Karpas-422 (cell line): Measurements from ENCODE around the gene KDM6B. TPM values are rescaled to one million over a fixed set of nuclear protein-coding genes. Genes with fewer than 3 reads are reported as not detected.

Source experiments
- DNase-seq: peaks from one replicate; pipeline ENCODE4 v3.0.0-alpha.2; 2015
- H2AFZ ChIP-seq: fragments of 200-600 bp; sonication (generic); 2 replicates; pipeline ENCODE4 v1.6.1; 2014; ENCODE audit warnings: antibody characterized with exemption, low read length, mixed read lengths
- H3K27ac ChIP-seq: fragments of 200-600 bp; sonication (generic); 2 replicates; pipeline ENCODE4 v1.5.1; 2014; ENCODE audit warnings: mild to moderate bottlenecking, low read length, moderate library complexity
- H3K27me3 ChIP-seq: fragments of 200-600 bp; sonication (generic); 2 replicates; pipeline ENCODE4 v1.6.1; 2014; ENCODE audit warnings: low read length, mixed read lengths
- H3K36me3 ChIP-seq: fragments of 200-600 bp; sonication (generic); 2 replicates; pipeline ENCODE4 v1.6.1; 2014; ENCODE audit warnings: low read length, mixed read lengths; ENCODE audit not compliant: insufficient read depth
- H3K4me1 ChIP-seq: fragments of 200-600 bp; sonication (generic); 2 replicates; pipeline ENCODE4 v1.6.1; 2014; ENCODE audit warnings: mild to moderate bottlenecking, low read length, mixed read lengths
- H3K4me2 ChIP-seq: fragments of 200-600 bp; sonication (generic); 2 replicates; pipeline ENCODE4 v1.6.1; 2014; ENCODE audit warnings: low read length, low read depth, mild to moderate bottlenecking; ENCODE audit not compliant: poor library complexity, severe bottlenecking
- H3K4me3 ChIP-seq: fragments of 200-600 bp; sonication (generic); 2 replicates; pipeline ENCODE4 v1.5.1; 2014; ENCODE audit warnings: mild to moderate bottlenecking, antibody characterized with exemption, low read length, mixed read lengths
- H3K79me2 ChIP-seq: fragments of 200-600 bp; sonication (generic); 2 replicates; pipeline ENCODE4 v1.6.1; 2014; ENCODE audit warnings: mild to moderate bottlenecking, low read length, mixed read lengths
- H3K9ac ChIP-seq: fragments of 200-600 bp; sonication (generic); 2 replicates; pipeline ENCODE4 v1.6.0; 2014; ENCODE audit warnings: low read length
- H3K9me2 ChIP-seq: fragments of 200-600 bp; sonication (generic), shearing (Covaris generic); replicated peaks from 2 replicates; pipeline ENCODE4 v1.6.0; 2014; ENCODE audit warnings: mild to moderate bottlenecking, low read length, moderate library complexity; ENCODE audit not compliant: insufficient read depth
- H3K9me3 ChIP-seq: fragments of 300-700, 200-600 bp; sonication (generic); 2 replicates; pipeline ENCODE4 v1.6.1; 2014; ENCODE audit warnings: low read length, mixed read lengths
- H4K20me1 ChIP-seq: fragments of 200-600 bp; sonication (generic); 2 replicates; pipeline ENCODE4 v1.6.1; 2014; ENCODE audit warnings: mild to moderate bottlenecking, antibody characterized with exemption, low read length, low read depth; ENCODE audit not compliant: insufficient read depth
- total RNA-seq: library from RNA; depleted of rRNA; stranded (reverse); fragments of >200 nt; shearing (Covaris generic); gene quantifications from 2 replicates; pipeline ENCODE4 v1.2.3, GENCODE V29; 2014; ENCODE audit warnings: low replicate concordance

Gene KDM6B
- total RNA-seq, 1 experiment from 2014 or later = 34.6 TPM

DNA sequence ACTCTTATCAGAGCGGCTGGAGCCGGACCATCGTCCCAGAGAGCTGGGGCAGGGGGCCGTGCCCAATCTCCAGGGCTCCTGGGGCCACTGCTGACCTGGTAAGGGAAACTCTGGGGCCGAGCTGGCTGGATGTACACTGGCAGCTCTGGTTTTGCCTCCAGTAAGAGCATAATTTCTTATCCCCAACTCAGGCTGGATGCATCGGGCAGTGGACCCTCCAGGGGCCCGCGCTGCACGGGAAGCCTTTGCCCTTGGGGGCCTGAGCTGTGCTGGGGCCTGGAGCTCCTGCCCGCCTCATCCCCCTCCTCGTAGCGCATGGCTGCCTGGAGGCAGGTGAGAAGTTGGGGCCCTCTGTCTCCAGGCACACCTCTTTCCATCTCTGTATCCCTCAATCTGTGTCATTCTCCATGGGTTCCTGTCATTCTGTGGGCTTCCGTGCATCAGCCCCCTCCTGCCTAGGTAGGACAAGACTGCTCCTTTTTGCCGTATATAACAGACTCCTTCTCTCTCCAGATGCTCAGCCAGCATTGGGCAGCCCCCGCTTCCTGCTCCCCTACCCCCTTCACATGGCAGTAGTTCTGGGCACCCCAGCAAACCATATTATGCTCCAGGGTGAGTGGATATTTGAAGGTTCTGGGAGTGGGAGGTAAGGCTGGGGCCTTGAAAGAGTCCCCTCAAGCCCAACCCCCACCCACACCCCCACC is 11.5 kb downstream of the KDM6B start:
- Histone ChIP-seq H3K4me1 (peaks cover 33% of the 10 kb centered on the region), H3K27me3 (no peaks in the 10 kb centered on the region), H2AFZ (no peak overlapping the region), H3K36me3 (no peaks in the 10 kb centered on the region; the same call in 1 of the 2 replicates), H3K9ac (peak overlapping the region; percentile 92), H3K27ac (peak overlapping the region; percentile 55; the same call in 1 of the 2 replicates), H3K4me3 (peak overlapping the region; percentile 88), H4K20me1 (peaks cover 8% of the 10 kb centered on the region; the same call in 1 of the 2 replicates), H3K4me2 (peak overlapping the region; percentile 96), H3K9me2 (no peaks in the 10 kb centered on the region), H3K79me2 (peaks cover 33% of the 10 kb centered on the region), H3K9me3 (no peaks in the 10 kb centered on the region)
- DNase-seq = no peak

DNA sequence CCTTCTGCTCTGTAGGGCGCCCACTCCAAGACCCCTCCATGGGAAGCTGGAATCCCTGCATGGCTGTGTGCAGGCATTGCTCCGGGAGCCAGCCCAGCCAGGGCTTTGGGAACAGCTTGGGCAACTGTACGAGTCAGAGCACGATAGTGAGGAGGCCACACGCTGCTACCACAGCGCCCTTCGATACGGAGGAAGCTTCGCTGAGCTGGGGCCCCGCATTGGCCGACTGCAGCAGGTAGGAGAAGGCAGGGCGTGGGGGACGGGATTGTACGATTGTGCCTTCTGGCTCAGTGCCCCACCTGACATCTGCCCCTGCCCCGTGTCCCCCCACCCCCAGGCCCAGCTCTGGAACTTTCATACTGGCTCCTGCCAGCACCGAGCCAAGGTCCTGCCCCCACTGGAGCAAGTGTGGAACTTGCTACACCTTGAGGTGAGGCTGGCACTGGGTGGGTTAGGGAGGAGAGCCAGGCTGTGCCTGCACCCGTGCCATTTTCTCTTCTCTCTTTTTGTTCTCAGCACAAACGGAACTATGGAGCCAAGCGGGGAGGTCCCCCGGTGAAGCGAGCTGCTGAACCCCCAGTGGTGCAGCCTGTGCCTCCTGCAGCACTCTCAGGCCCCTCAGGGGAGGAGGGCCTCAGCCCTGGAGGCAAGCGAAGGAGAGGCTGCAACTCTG is 12.2 kb downstream of the KDM6B start:
- Histone ChIP-seq H3K79me2 (peaks cover 26% of the 10 kb centered on the region), H3K27me3 (no peaks in the 10 kb centered on the region), H3K27ac (no peak overlapping the region), H3K9me3 (no peaks in the 10 kb centered on the region), H3K9ac (no peak overlapping the region), H3K4me2 (no peak overlapping the region), H3K36me3 (peaks cover 3% of the 10 kb centered on the region; the same call in 1 of the 2 replicates), H4K20me1 (peaks cover 8% of the 10 kb centered on the region; the same call in 1 of the 2 replicates), H3K9me2 (no peaks in the 10 kb centered on the region), H3K4me3 (no peak overlapping the region), H2AFZ (no peak overlapping the region), H3K4me1 (peaks cover 33% of the 10 kb centered on the region)
- DNase-seq = no peak

DNA sequence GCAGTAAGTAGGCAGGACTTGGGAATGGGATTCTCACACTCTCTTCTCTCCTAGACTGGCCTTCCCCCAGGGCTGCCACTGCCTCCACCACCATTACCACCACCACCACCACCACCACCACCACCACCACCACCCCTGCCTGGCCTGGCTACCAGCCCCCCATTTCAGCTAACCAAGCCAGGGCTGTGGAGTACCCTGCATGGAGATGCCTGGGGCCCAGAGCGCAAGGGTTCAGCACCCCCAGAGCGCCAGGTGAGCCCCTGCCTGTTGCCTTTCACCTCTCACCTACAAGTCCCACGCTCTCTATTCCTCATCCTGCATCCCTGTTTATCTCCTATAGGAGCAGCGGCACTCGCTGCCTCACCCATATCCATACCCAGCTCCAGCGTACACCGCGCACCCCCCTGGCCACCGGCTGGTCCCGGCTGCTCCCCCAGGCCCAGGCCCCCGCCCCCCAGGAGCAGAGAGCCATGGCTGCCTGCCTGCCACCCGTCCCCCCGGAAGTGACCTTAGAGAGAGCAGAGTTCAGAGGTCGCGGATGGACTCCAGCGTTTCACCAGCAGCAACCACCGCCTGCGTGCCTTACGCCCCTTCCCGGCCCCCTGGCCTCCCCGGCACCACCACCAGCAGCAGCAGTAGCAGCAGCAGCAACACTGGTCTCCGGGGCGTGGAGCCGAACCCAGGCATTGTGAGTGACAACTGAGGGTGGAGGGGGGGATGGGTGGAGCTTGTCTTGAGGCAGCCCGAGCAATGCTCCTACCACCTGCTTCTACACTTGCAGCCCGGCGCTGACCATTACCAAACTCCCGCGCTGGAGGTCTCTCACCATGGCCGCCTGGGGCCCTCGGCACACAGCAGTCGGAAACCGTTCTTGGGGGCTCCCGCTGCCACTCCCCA is 13.0 kb downstream of the KDM6B start:
- no peaks in the 10 kb centered on the region for H3K9me3 ChIP-seq
- H3K9me2 ChIP-seq = no peaks in the 10 kb centered on the region
- H3K27ac ChIP-seq = no peak overlapping the region
- H2AFZ ChIP-seq = no peak overlapping the region
- peaks cover 24% of the 10 kb centered on the region for H3K79me2 ChIP-seq
- no peak overlapping the region for H3K4me2 ChIP-seq
- peaks cover 8% of the 10 kb centered on the region; the same call in 1 of the 2 replicates for H4K20me1 ChIP-seq
- H3K36me3 ChIP-seq = peaks cover 6% of the 10 kb centered on the region; the same call in 1 of the 2 replicates
- H3K9ac ChIP-seq = no peak overlapping the region
- H3K4me3 ChIP-seq = no peak overlapping the region
- peaks cover 36% of the 10 kb centered on the region for H3K4me1 ChIP-seq
- H3K27me3 ChIP-seq = no peaks in the 10 kb centered on the region
- no peak for DNase-seq

DNA sequence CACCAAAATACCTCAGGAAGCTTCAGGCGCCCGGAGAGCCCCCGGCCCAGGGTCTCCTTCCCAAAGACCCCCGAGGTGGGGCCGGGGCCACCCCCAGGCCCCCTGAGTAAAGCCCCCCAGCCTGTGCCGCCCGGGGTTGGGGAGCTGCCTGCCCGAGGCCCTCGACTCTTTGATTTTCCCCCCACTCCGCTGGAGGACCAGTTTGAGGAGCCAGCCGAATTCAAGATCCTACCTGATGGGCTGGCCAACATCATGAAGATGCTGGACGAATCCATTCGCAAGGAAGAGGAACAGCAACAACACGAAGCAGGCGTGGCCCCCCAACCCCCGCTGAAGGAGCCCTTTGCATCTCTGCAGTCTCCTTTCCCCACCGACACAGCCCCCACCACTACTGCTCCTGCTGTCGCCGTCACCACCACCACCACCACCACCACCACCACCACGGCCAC is 14.1 kb downstream of the KDM6B start:
- peaks cover 8% of the 10 kb centered on the region; the same call in 1 of the 2 replicates for H4K20me1 ChIP-seq
- no peak overlapping the region for H2AFZ ChIP-seq
- no peaks in the 10 kb centered on the region for H3K9me2 ChIP-seq
- no peak overlapping the region for H3K9ac ChIP-seq
- no peak overlapping the region for H3K27ac ChIP-seq
- peaks cover 17% of the 10 kb centered on the region; the same call in 1 of the 2 replicates for H3K36me3 ChIP-seq
- H3K79me2 ChIP-seq = peaks cover 29% of the 10 kb centered on the region
- no peak for DNase-seq
- no peak overlapping the region for H3K4me2 ChIP-seq
- H3K4me3 ChIP-seq = no peak overlapping the region
- H3K9me3 ChIP-seq = no peaks in the 10 kb centered on the region
- H3K4me1 ChIP-seq = peaks cover 37% of the 10 kb centered on the region
- H3K27me3 ChIP-seq = no peaks in the 10 kb centered on the region

DNA sequence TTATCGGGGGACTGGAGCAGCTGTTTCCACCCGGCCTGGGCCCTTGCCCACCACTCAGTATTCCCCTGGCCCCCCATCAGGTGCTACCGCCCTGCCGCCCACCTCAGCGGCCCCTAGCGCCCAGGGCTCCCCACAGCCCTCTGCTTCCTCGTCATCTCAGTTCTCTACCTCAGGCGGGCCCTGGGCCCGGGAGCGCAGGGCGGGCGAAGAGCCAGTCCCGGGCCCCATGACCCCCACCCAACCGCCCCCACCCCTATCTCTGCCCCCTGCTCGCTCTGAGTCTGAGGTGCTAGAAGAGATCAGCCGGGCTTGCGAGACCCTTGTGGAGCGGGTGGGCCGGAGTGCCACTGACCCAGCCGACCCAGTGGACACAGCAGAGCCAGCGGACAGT is 14.7 kb downstream of the KDM6B start:
- Histone ChIP-seq H3K9ac (no peak overlapping the region), H3K36me3 (peaks cover 17% of the 10 kb centered on the region; the same call in 1 of the 2 replicates), H4K20me1 (peaks cover 8% of the 10 kb centered on the region; the same call in 1 of the 2 replicates)

DNA sequence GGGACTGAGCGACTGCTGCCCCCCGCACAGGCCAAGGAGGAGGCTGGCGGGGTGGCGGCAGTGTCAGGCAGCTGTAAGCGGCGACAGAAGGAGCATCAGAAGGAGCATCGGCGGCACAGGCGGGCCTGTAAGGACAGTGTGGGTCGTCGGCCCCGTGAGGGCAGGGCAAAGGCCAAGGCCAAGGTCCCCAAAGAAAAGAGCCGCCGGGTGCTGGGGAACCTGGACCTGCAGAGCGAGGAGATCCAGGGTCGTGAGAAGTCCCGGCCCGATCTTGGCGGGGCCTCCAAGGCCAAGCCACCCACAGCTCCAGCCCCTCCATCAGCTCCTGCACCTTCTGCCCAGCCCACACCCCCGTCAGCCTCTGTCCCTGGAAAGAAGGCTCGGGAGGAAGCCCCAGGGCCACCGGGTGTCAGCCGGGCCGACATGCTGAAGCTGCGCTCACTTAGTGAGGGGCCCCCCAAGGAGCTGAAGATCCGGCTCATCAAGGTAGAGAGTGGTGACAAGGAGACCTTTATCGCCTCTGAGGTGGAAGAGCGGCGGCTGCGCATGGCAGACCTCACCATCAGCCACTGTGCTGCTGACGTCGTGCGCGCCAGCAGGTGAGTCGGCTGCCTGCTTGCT is 15.2 kb downstream of the KDM6B start:
- H3K79me2 ChIP-seq = peaks cover 24% of the 10 kb centered on the region
- H3K27me3 ChIP-seq = no peaks in the 10 kb centered on the region
- no peak overlapping the region for H3K4me3 ChIP-seq
- H3K27ac ChIP-seq = no peak overlapping the region
- peak overlapping the region; percentile 81 for H3K4me2 ChIP-seq
- H3K9me3 ChIP-seq = no peaks in the 10 kb centered on the region
- H4K20me1 ChIP-seq = peaks cover 8% of the 10 kb centered on the region; the same call in 1 of the 2 replicates
- H3K36me3 ChIP-seq = peaks cover 17% of the 10 kb centered on the region; the same call in 1 of the 2 replicates
- H3K4me1 ChIP-seq = peaks cover 37% of the 10 kb centered on the region
- DNase-seq = no peak
- H3K9ac ChIP-seq = no peak overlapping the region
- H2AFZ ChIP-seq = no peak overlapping the region
- no peaks in the 10 kb centered on the region for H3K9me2 ChIP-seq

More for the DNA sequence above, 14.7 kb downstream of the KDM6B start:
- Histone ChIP-seq H3K4me1 (peaks cover 37% of the 10 kb centered on the region), H3K79me2 (peaks cover 27% of the 10 kb centered on the region), H2AFZ (no peak overlapping the region), H3K4me2 (no peak overlapping the region), H3K9me2 (no peaks in the 10 kb centered on the region), H3K4me3 (no peak overlapping the region), H3K9me3 (no peaks in the 10 kb centered on the region), H3K27ac (no peak overlapping the region), H3K27me3 (no peaks in the 10 kb centered on the region)
- no peak for DNase-seq

- H3K79me2 ChIP-seq = peaks cover 19% of the 10 kb centered on the region
- H3K36me3 ChIP-seq = peaks cover 17% of the 10 kb centered on the region; the same call in 1 of the 2 replicates
- no peaks in the 10 kb centered on the region for H3K9me3 ChIP-seq
- H3K4me2 ChIP-seq = peak overlapping the region; percentile 81
- peaks cover 8% of the 10 kb centered on the region; the same call in 1 of the 2 replicates for H4K20me1 ChIP-seq
- H3K4me3 ChIP-seq = no peak overlapping the region
- no peaks in the 10 kb centered on the region for H3K27me3 ChIP-seq
- peaks cover 40% of the 10 kb centered on the region for H3K4me1 ChIP-seq
- no peak overlapping the region for H2AFZ ChIP-seq
- H3K9me2 ChIP-seq = no peaks in the 10 kb centered on the region
- no peak overlapping the region for H3K27ac ChIP-seq
- peak overlapping the region; percentile 66; the same call in 1 of the 2 replicates for H3K9ac ChIP-seq
- no peak for DNase-seq
Observed at GRCh38 chr17:7849751-7850504, 15.9 kb downstream of the KDM6B start.
